HepG2 (cell line): Measurements from ENCODE around the gene ZSCAN23. TPM values are rescaled to one million over a fixed set of nuclear protein-coding genes. Genes with fewer than 3 reads are reported as not detected.

Experiments used
- ATAC-seq: fragments of 200-7000 bp; cut with Tn5 transposase; 3 replicates; pipeline ENCODE4 v1.9.1; 2020; ENCODE audit warnings: mild to moderate bottlenecking, moderate library complexity
- BruUV-seq: library from RNA; stranded (reverse); fragments of 400-500 nt; replicated peaks from 2 replicates; lab custom pipeline; 2021; lab: Mats Ljungman, UMichigan
- CTCF ChIA-PET: fragments of 300-600 bp; formaldehyde crosslinking; extraction: SDS; loops from one replicate; lab custom pipeline; 2021; ENCODE audit warnings: low total read pairs, inconsistent platforms, low intra/inter-chr PET ratio; lab: Yijun Ruan, JAX
- POLR2A ChIA-PET: fragments of 350-600 bp; sonication (Branson Sonifier 250); formaldehyde crosslinking; loops from one replicate; lab custom pipeline; 2020; ENCODE audit warnings: antibody characterized with exemption, inconsistent platforms; lab: Yijun Ruan, JAX
- DNase-seq: peaks from one replicate; pipeline ENCODE4 v3.0.0-alpha.2; 2015; ENCODE audit warnings: low spot score
- FAIRE-seq: peaks from 3 replicates; lab custom pipeline; 2011; peaks lifted over from hg19 to GRCh38; lab: Jason Lieb, UNC
- H2AFZ ChIP-seq: one replicate; pipeline ENCODE4 v1.6.1; 2011; ENCODE audit warnings: low read length, inconsistent platforms
- H3K27ac ChIP-seq: fragments of 300-600 bp; 3 replicates; pipeline ENCODE4 v1.8.0; 2011; ENCODE audit warnings: mixed run types, mild to moderate bottlenecking, mixed read lengths, low read length, inconsistent platforms; ENCODE audit not compliant: insufficient read depth; ENCODE audit errors: extremely low read length
- H3K27me3 ChIP-seq, 2 experiments: fragments of 200-600 bp in 1 of 2; 2 replicates in 1 of 2; 3 replicates in 1 of 2; pipeline versions ENCODE4 v1.6.0 to v1.8.0; 2011; ENCODE audit warnings: low read length in 2 of 2, mild to moderate bottlenecking in 2 of 2, moderate library complexity in 2 of 2, inconsistent platforms in 1 of 2; ENCODE audit not compliant: insufficient read depth in 2 of 2, control insufficient read depth in 1 of 2
- H3K36me3 ChIP-seq, 2 experiments: fragments of 200-600 bp in 1 of 2; replicated peaks in 1 of 2; 2 replicates in 1 of 2; 3 replicates in 1 of 2; pipeline versions ENCODE4 v1.5.1 to v1.8.0; 2011; ENCODE audit warnings: low read length in 2 of 2, inconsistent platforms in 1 of 2; ENCODE audit not compliant: insufficient read depth in 2 of 2, control insufficient read depth in 1 of 2
- H3K4me1 ChIP-seq: 2 replicates; pipeline ENCODE4 v1.5.1; 2012; ENCODE audit warnings: low read length, inconsistent platforms; ENCODE audit not compliant: insufficient read depth
- H3K4me2 ChIP-seq: 2 replicates; pipeline ENCODE4 v1.6.0; 2011; ENCODE audit warnings: low read depth, low read length, inconsistent platforms
- H3K4me3 ChIP-seq, 3 experiments: fragments of 200-600 bp in 1 of 3; sonication (generic), shearing (Covaris generic) in 1 of 3; replicated peaks in 1 of 3; 2 replicates each; pipeline ENCODE4 v1.5.1; 2011 to 2016; ENCODE audit warnings: low read length in 3 of 3, inconsistent platforms in 2 of 3, low read depth in 2 of 3, mild to moderate bottlenecking in 2 of 3, control low read depth in 1 of 3, mixed read lengths in 1 of 3; ENCODE audit not compliant: insufficient read depth in 1 of 3
- H3K79me2 ChIP-seq: one replicate; pipeline ENCODE4 v1.6.1; 2011; ENCODE audit warnings: low read length, inconsistent platforms; ENCODE audit not compliant: insufficient read depth
- H3K9ac ChIP-seq: 2 replicates; pipeline ENCODE4 v1.6.0; 2011; ENCODE audit warnings: mild to moderate bottlenecking, low read depth, low read length, inconsistent platforms; ENCODE audit not compliant: insufficient read depth
- H3K9me3 ChIP-seq: 2 replicates; pipeline ENCODE4 v1.5.1; 2012; ENCODE audit warnings: mild to moderate bottlenecking, low read length
- H4K20me1 ChIP-seq: 2 replicates; pipeline ENCODE4 v1.6.0; 2011; ENCODE audit warnings: inconsistent platforms, mild to moderate bottlenecking, low read length, moderate library complexity; ENCODE audit not compliant: insufficient read depth
- CBX2 ChIP-seq, 2 experiments: fragments of 200-600 bp in 1 of 2; sonication (generic); formaldehyde crosslinking in 1 of 2; IDR thresholded peaks; 2 replicates each; pipeline versions ENCODE4 v1.7.0 to v1.8.1; 2018 to 2022; ENCODE audit warnings: low read depth in 2 of 2, low read length in 1 of 2, mild to moderate bottlenecking in 1 of 2, missing genetic modification reagents in 1 of 2
- NFIB ChIP-seq: sonication (generic); formaldehyde crosslinking; IDR thresholded peaks from 2 replicates; pipeline ENCODE4 v1.9.0; 2021; ENCODE audit warnings: missing genetic modification reagents, mild to moderate bottlenecking, borderline replicate concordance
- PBX3 ChIP-seq: sonication (generic); formaldehyde crosslinking; IDR thresholded peaks from 2 replicates; pipeline ENCODE4 v1.8.1; 2023; ENCODE audit warnings: missing genetic modification reagents, inconsistent platforms, borderline replicate concordance
- SMAD3 ChIP-seq: sonication (generic); formaldehyde crosslinking; IDR thresholded peaks from 2 replicates; pipeline ENCODE4 v1.4.0; 2020; ENCODE audit warnings: missing genetic modification reagents
- TAF1 ChIP-seq: sonication (generic); formaldehyde crosslinking; IDR thresholded peaks from 2 replicates; pipeline ENCODE4 v1.4.0; 2020; ENCODE audit warnings: missing genetic modification reagents
- THAP9 ChIP-seq: sonication (generic); formaldehyde crosslinking; IDR thresholded peaks from 2 replicates; pipeline ENCODE4; 2020; ENCODE audit warnings: missing genetic modification reagents, mild to moderate bottlenecking, borderline replicate concordance
- ZNF274 ChIP-seq: sonication (generic); formaldehyde crosslinking; IDR thresholded peaks from 2 replicates; pipeline ENCODE4 v1.5.1; 2020; ENCODE audit warnings: mild to moderate bottlenecking, missing genetic modification reagents
- ZNF33A ChIP-seq: sonication (generic); formaldehyde crosslinking; IDR thresholded peaks from 2 replicates; pipeline ENCODE4 v1.5.1; 2020; ENCODE audit warnings: missing genetic modification reagents, mild to moderate bottlenecking, moderate library complexity, borderline replicate concordance
- ZNF367 ChIP-seq: sonication (generic); formaldehyde crosslinking; IDR thresholded peaks from 2 replicates; pipeline ENCODE4 v1.4.0; 2020; ENCODE audit warnings: missing genetic modification reagents, borderline replicate concordance
- WGBS: methylation state at CpG from one replicate; pipeline ENCODE4 v1.1.6; 2017; ENCODE audit warnings: low lambda C conversion rate; 5-methylcytosine and 5-hydroxymethylcytosine counted together
- in situ Hi-C: cut with HindIII; loops from 2 replicates; pipeline ENCODE4 v1.10.0; 2017; ENCODE audit warnings: low pct_unique_long_range_greater_than_20kb; ENCODE audit not compliant: extremely low pct_ligation_motif_present
- intact Hi-C: fragments of 100-400 bp; cut with micrococcal nuclease; formaldehyde crosslinking; loops from one replicate; pipeline ENCODE4 v1.10.0; 2022; ENCODE audit not compliant: unreplicated experiment
- polyA plus RNA-seq, 8 experiments: library from polyadenylated mRNA; depleted of rRNA in 3 of 8; stranded (reverse) in 7 of 8; unstranded in 1 of 8; fragments of >200 nt; fragmentation: Illumina TruSeq in 4 of 8; extraction: Trizol in 4 of 8; gene quantifications; 2 replicates each; pipeline versions ENCODE4 v1.2.1 to v1.2.3, GENCODE V29; 2011 to 2016; ENCODE audit warnings: low read depth in 4 of 8, missing spikeins in 1 of 8, mixed read lengths in 1 of 8; ENCODE audit not compliant: insufficient read depth in 1 of 8
- total RNA-seq, 5 experiments: library from RNA; depleted of rRNA; stranded (reverse); fragments of >200 nt; fragmentation: Illumina TruSeq; extraction: Trizol; gene quantifications; 2 replicates each; pipeline ENCODE4 v1.2.3, GENCODE V29; 2016; ENCODE audit warnings: low read depth in 1 of 5
- TF ChIP-seq, protein P1 (sequence below): sonication (generic); formaldehyde crosslinking; IDR thresholded peaks from 2 replicates; pipeline ENCODE4 v1.9.0; 2021; ENCODE audit warnings: mild to moderate bottlenecking, missing genetic modification reagents

The ZSCAN23 gene
- total and polyA plus RNA-seq, 2 of the 13 experiments (the other 11 are each of a cell fraction or from before 2014, with no cell fraction given): 0.29 to 1.2 TPM

DNA sequence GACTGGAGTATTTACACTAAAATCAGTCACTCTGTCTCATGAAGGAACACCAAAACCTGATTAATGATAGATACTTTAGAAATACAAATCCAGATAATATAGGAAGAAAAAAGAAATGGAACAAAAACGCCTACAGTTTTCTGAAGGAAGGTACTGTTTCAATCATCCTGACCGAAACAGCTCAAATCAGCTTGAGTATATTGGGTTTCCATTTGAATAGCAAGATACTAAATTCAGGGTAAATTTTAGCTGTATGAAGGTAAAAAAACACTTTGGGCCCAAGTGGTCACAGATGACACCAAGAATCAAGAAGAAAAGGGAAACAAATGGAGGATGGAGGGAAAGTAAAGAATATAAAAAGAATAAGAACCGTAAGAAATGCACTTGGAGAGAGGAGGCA, 6.9 kb downstream of the ZSCAN23 start:
- no peaks in the 10 kb centered on the region for H4K20me1 ChIP-seq
- no peaks in the 10 kb centered on the region for H3K36me3 ChIP-seq
- CTCF ChIA-PET: no interaction called here
- H3K27ac ChIP-seq: no peak overlapping the region
- ATAC-seq (no peak), FAIRE-seq (no peak)
- no TSS peak for BruUV-seq
- H3K4me3 ChIP-seq: no peak overlapping the region
- H3K79me2 ChIP-seq: no peaks in the 10 kb centered on the region
- H3K9me3 ChIP-seq: no peaks in the 10 kb centered on the region
- in situ Hi-C loops: no loop called here
- H3K4me1 ChIP-seq: no peaks in the 10 kb centered on the region
- H2AFZ ChIP-seq: no peak overlapping the region
- H3K27me3 ChIP-seq: 0 out of 5 replicates have a peak, but pooled peaks cover 0 to 3% of the 10 kb centered on the region in 2 experiments
- TF ChIP-seq NFIB (no peak), ZNF274 (CRISPR knock-in tag) (no peak), SMAD3 (CRISPR knock-in tag) (no peak), PBX3 (no peak), ZNF33A (CRISPR knock-in tag) (no peak), CBX2 (IDR thresholded peaks at IDR 0.05; ENCODE audit: low read depth, low read length) (no peak), CBX2 (CRISPR knock-in tag; IDR thresholded peaks at IDR 0.05; ENCODE audit: low read depth) (no peak), THAP9 (CRISPR knock-in tag) (no peak), ZNF367 (CRISPR knock-in tag) (no peak), TAF1 (CRISPR knock-in tag) (no peak)
- TF ChIP-seq, protein P1, sequence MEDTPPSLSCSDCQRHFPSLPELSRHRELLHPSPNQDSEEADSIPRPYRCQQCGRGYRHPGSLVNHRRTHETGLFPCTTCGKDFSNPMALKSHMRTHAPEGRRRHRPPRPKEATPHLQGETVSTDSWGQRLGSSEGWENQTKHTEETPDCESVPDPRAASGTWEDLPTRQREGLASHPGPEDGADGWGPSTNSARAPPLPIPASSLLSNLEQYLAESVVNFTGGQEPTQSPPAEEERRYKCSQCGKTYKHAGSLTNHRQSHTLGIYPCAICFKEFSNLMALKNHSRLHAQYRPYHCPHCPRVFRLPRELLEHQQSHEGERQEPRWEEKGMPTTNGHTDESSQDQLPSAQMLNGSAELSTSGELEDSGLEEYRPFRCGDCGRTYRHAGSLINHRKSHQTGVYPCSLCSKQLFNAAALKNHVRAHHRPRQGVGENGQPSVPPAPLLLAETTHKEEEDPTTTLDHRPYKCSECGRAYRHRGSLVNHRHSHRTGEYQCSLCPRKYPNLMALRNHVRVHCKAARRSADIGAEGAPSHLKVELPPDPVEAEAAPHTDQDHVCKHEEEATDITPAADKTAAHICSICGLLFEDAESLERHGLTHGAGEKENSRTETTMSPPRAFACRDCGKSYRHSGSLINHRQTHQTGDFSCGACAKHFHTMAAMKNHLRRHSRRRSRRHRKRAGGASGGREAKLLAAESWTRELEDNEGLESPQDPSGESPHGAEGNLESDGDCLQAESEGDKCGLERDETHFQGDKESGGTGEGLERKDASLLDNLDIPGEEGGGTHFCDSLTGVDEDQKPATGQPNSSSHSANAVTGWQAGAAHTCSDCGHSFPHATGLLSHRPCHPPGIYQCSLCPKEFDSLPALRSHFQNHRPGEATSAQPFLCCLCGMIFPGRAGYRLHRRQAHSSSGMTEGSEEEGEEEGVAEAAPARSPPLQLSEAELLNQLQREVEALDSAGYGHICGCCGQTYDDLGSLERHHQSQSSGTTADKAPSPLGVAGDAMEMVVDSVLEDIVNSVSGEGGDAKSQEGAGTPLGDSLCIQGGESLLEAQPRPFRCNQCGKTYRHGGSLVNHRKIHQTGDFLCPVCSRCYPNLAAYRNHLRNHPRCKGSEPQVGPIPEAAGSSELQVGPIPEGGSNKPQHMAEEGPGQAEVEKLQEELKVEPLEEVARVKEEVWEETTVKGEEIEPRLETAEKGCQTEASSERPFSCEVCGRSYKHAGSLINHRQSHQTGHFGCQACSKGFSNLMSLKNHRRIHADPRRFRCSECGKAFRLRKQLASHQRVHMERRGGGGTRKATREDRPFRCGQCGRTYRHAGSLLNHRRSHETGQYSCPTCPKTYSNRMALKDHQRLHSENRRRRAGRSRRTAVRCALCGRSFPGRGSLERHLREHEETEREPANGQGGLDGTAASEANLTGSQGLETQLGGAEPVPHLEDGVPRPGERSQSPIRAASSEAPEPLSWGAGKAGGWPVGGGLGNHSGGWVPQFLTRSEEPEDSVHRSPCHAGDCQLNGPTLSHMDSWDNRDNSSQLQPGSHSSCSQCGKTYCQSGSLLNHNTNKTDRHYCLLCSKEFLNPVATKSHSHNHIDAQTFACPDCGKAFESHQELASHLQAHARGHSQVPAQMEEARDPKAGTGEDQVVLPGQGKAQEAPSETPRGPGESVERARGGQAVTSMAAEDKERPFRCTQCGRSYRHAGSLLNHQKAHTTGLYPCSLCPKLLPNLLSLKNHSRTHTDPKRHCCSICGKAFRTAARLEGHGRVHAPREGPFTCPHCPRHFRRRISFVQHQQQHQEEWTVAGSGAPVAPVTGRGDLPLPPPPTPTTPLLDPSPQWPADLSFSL (CRISPR knock-in tag): no peak
- TF ChIP-seq, all 625 proteins: peak for 0
- Histone ChIP-seq H3K9ac (no peak overlapping the region), H3K4me2 (no peak overlapping the region)
- WGBS: 33% methylated on average over 3 of the region's 3 CpGs
- no peak for DNase-seq
- intact Hi-C loops: no loop called here
- POLR2A ChIA-PET: no interaction called here
